ENCODE measurements around the gene BABAM1. TPM values are rescaled to one million over a fixed set of nuclear protein-coding genes. Genes with fewer than 3 reads are reported as not detected.
"Not testable (repeated sequence)": the region's sequence is repeated elsewhere in the genome, so short reads cannot be mapped to it uniquely, and the experiment has no call there.

Gene BABAM1
- total RNA-seq, 4 donors from 2014 or later, result 58.1 to 240 (median 97.2) TPM

- peak; percentile 66 to 73 for DNase-seq
- H3K4me1 ChIP-seq, result no peaks in the 10 kb centered on the region
These were observed 25.2 kb downstream of the BABAM1 start for GRCh38 chr19:17292301-17293074.

GRCh38 chr19:17293605-17294004 is 26.4 kb downstream of the BABAM1 start:
- Histone ChIP-seq H3K27me3 (no peaks in the 10 kb centered on the region), H3K27ac (no peak overlapping the region), H3K4me1 (no peaks in the 10 kb centered on the region), H3K4me3 (no peak overlapping the region), H3K36me3 (no peaks in the 10 kb centered on the region), H3K9me3 (no peaks in the 10 kb centered on the region)
- intact Hi-C loops (cut with DNase I; ENCODE audit: low total_unique reads), result no loop called here
- DNase-seq, result no peak
- TF ChIP-seq POLR2A (IDR thresholded peaks at IDR 0.05) (no peak), CTCF (IDR thresholded peaks at IDR 0.05) (no peak)

More at GRCh38 chr19:17292301-17293074, 25.2 kb downstream of the BABAM1 start:
- peak overlapping the region; percentile 43 to 76 for H3K27ac ChIP-seq
- peak overlapping the region; percentile 35 to 39 for H3K4me3 ChIP-seq
- no peaks in the 10 kb centered on the region for H3K9me3 ChIP-seq
- TF ChIP-seq POLR2A (IDR thresholded peaks at IDR 0.05) (no peak), CTCF (IDR thresholded peaks at IDR 0.05) (peak; percentile 47 to 79 (median 66))
- H3K27me3 ChIP-seq, result no peaks in the 10 kb centered on the region
- H3K36me3 ChIP-seq, result no peaks in the 10 kb centered on the region
- intact Hi-C loops (cut with DNase I; ENCODE audit: low total_unique reads), result no loop called here

- no peak for DNase-seq
- no peaks in the 10 kb centered on the region for H3K36me3 ChIP-seq
- TF ChIP-seq CTCF (IDR thresholded peaks at IDR 0.05), result no peak
- no peak overlapping the region for H3K27ac ChIP-seq
- no peaks in the 10 kb centered on the region for H3K9me3 ChIP-seq
- no peaks in the 10 kb centered on the region for H3K4me1 ChIP-seq
- H3K27me3 ChIP-seq, result no peaks in the 10 kb centered on the region
- intact Hi-C loops (cut with DNase I; ENCODE audit: low total_unique reads), result no loop called here
- H3K4me3 ChIP-seq, result no peak overlapping the region
These were observed 27.0 kb downstream of the BABAM1 start for GRCh38 chr19:17294051-17294891.

- H3K27ac ChIP-seq; H3K4me1 ChIP-seq; H3K36me3 ChIP-seq; H3K9me3 ChIP-seq; H3K4me3 ChIP-seq; DNase-seq; H3K27me3 ChIP-seq; intact Hi-C loops (cut with DNase I; ENCODE audit: low total_unique reads): not testable (repeated sequence)
These were observed 28.3 kb downstream of the BABAM1 start for GRCh38 chr19:17295551-17295950.

- no peaks in the 10 kb centered on the region for H3K9me3 ChIP-seq
- H3K27ac ChIP-seq, result no peak overlapping the region
- no peak for TF ChIP-seq CTCF (IDR thresholded peaks at IDR 0.05)
- no peak for TF ChIP-seq POLR2A (IDR thresholded peaks at IDR 0.05)
- no peak for DNase-seq
- H3K4me3 ChIP-seq, result no peak overlapping the region
- intact Hi-C loops (cut with DNase I; ENCODE audit: low total_unique reads), result no loop called here
- H3K4me1 ChIP-seq, result no peaks in the 10 kb centered on the region
- no peaks in the 10 kb centered on the region for H3K27me3 ChIP-seq
- no peaks in the 10 kb centered on the region for H3K36me3 ChIP-seq
These were observed 29.0 kb downstream of the BABAM1 start for GRCh38 chr19:17296273-17296672.

Measured in uterus (tissue), 4 donors.